ENCODE data around the gene RAB4B. TPM values are rescaled to one million over a fixed set of nuclear protein-coding genes. Genes with fewer than 3 reads are reported as not detected.

Gene RAB4B
- total RNA-seq, 2 donors from 2014 or later, result 20.4 to 23.3 TPM

DNA sequence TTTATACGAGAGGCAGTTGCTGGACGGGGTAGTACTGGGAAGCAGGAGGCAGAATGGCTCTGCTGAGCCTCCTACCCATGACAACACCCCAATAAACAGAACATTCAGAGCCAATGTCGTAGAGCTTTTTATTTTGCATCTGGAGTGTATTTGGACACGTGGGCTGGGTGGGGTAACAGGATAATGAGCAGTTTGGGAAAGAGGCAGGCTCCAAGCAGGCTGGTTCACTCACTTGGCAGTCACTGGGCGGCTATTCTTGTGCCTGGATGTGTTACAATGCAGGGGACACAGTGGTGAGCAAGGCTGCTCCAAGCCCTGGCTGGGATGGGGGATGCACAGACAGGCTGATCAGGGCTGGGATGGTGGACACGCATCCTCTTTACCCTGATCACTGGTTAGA is 37.3 kb upstream of the RAB4B start:
- Histone ChIP-seq H3K27me3 (no peaks in the 10 kb centered on the region), H3K4me3 (no peak overlapping the region), H3K9me3 (no peaks in the 10 kb centered on the region), H3K36me3 (replicated peaks in 1 of 2; ENCODE audit: insufficient read depth in 1 of 2, low read depth in 2 of 2) (peaks cover 0 to 15% of the 10 kb centered on the region in 2 donors), H3K4me1 (peaks cover 5% of the 10 kb centered on the region), H3K27ac (no peak overlapping the region)
- TF ChIP-seq POLR2A (IDR thresholded peaks at IDR 0.05), result no peak
- TF ChIP-seq, protein P1, sequence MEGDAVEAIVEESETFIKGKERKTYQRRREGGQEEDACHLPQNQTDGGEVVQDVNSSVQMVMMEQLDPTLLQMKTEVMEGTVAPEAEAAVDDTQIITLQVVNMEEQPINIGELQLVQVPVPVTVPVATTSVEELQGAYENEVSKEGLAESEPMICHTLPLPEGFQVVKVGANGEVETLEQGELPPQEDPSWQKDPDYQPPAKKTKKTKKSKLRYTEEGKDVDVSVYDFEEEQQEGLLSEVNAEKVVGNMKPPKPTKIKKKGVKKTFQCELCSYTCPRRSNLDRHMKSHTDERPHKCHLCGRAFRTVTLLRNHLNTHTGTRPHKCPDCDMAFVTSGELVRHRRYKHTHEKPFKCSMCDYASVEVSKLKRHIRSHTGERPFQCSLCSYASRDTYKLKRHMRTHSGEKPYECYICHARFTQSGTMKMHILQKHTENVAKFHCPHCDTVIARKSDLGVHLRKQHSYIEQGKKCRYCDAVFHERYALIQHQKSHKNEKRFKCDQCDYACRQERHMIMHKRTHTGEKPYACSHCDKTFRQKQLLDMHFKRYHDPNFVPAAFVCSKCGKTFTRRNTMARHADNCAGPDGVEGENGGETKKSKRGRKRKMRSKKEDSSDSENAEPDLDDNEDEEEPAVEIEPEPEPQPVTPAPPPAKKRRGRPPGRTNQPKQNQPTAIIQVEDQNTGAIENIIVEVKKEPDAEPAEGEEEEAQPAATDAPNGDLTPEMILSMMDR (IDR thresholded peaks at IDR 0.05), result no peak
- 75 to 81% methylated on average over 5 to 6 of the region's 6 CpGs for WGBS, 2 donors
- DNase-seq (no peak), ATAC-seq (no peak)
- intact Hi-C loops (cut with DNase I), result no loop called here

DNA sequence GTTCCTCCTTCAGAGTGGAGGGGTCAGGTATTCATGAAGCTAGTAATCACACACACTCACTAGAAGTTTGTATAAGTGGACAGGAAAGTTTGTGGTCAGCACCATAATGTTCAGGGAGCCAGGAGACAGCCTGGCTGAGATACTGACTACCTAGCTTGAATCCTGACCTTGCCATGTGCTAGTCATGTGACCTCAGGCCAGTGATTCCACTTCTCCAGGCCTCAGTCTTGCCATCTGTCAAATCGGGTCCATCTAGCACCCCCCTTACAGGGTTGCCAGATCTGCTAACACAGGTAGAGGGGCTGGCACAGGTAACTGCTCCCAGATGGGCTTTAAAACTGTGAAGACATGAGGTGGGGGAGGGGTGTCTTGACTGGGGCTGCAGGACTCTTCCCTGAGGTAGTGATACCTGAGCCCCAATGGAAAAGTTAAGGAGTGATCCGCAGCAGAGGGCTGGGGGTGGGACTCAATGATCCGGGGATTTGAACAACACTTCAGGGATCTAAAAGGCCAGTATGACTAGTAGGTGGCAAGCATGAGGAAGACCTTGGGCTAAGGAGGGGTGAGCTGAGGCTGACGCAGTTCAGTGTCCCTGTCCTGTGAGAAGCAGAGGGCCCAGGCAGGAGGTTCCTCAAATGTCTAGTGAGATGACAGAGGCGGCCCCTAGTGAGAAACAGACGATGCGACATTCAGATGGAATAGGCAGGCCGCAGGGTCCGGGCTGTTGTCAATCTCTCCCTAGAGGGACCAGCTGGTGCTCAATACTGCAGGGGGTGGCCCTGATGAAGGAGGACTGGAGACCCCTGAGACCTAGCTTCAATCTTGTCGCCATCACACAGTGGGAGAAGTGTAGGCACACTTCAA is 36.3 kb upstream of the RAB4B start:
- intact Hi-C loops (cut with DNase I), result no loop called here
- TF ChIP-seq, protein P1 (IDR thresholded peaks at IDR 0.05), result no peak
- no peak for TF ChIP-seq POLR2A (IDR thresholded peaks at IDR 0.05)
- Histone ChIP-seq H3K36me3 (replicated peaks in 1 of 2; ENCODE audit: insufficient read depth in 1 of 2, low read depth in 2 of 2) (peaks cover 0 to 14% of the 10 kb centered on the region in 2 donors), H3K4me1 (peaks cover 5% of the 10 kb centered on the region), H3K27me3 (no peaks in the 10 kb centered on the region), H3K27ac (no peak overlapping the region), H3K4me3 (no peak overlapping the region), H3K9me3 (no peaks in the 10 kb centered on the region)
- 74 to 82% methylated on average over 9 of the region's 10 CpGs for WGBS, 2 donors
- no peak for DNase-seq
- ATAC-seq, result peak; percentile 4

DNA sequence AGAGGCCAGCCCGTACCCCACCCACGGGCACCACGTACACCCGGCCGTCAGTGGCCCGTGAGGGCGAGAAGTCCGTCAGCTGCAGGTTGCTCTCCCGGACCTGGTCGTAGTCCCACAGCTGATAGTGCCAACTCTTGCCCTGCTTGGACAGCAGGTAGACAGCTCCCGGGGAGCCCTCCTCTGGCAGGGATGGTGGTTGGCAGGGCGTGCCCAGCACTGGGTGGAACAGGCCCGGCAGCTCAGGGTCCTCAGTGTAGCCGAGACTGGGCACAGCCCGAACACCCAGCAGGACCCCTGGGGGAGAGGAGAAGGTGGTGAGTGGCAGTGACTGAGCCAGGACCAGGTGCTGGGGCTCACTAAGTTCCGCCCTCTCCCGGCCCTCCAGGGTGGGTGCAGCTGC is 35.6 kb upstream of the RAB4B start:
- intact Hi-C loops (cut with DNase I), result no loop called here
- H3K36me3 ChIP-seq (replicated peaks in 1 of 2; ENCODE audit: insufficient read depth in 1 of 2, low read depth in 2 of 2), result peaks cover 0 to 7% of the 10 kb centered on the region in 2 donors
- WGBS, 2 donors, result 50% methylated on average over 17 of the region's 17 CpGs; no CpG with 5 or more reads in 1 of the 2 donors
- no peak for TF ChIP-seq POLR2A (IDR thresholded peaks at IDR 0.05)
- TF ChIP-seq, protein P1 (IDR thresholded peaks at IDR 0.05), result no peak
- H3K27ac ChIP-seq, result no peak overlapping the region
- peak; percentile 7 for ATAC-seq
- H3K27me3 ChIP-seq, result no peaks in the 10 kb centered on the region
- no peaks in the 10 kb centered on the region for H3K9me3 ChIP-seq
- no peak overlapping the region for H3K4me3 ChIP-seq
- peaks cover 5% of the 10 kb centered on the region for H3K4me1 ChIP-seq
- peak in 2 of 4 donors; percentile 36 to 37 for DNase-seq

DNA sequence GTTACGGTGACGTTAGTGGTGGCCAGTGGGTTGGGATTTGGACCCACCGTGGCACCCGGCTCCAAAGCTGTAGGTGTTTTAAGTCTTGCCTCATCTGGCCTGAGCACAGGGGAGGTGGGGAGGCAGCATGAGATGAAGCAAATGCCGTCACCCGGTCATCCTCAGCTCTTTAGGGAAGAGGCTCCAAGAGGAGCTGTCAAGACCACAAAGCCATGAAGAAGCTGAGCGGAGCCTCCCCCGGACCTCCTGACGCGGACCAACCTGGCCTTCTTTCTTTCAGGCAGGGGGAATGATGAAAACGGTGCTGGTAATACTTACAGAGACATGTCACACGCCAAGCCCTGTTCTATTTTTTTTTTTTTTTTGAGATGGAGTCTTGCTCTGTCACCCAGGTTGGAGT is 35.2 kb upstream of the RAB4B start:
- 87 to 91% methylated on average over 12 of the region's 12 CpGs for WGBS, 2 donors
- ATAC-seq (no peak), DNase-seq (no peak)
- no peaks in the 10 kb centered on the region for H3K9me3 ChIP-seq
- peaks cover 0 to 5% of the 10 kb centered on the region in 2 donors for H3K36me3 ChIP-seq (replicated peaks in 1 of 2; ENCODE audit: insufficient read depth in 1 of 2, low read depth in 2 of 2)
- no peak overlapping the region for H3K27ac ChIP-seq
- intact Hi-C loops (cut with DNase I), result no loop called here
- TF ChIP-seq, protein P1 (IDR thresholded peaks at IDR 0.05), result peak in 1 of 7 experiments; percentile 9
- no peak for TF ChIP-seq POLR2A (IDR thresholded peaks at IDR 0.05)
- peaks cover 5% of the 10 kb centered on the region for H3K4me1 ChIP-seq
- H3K4me3 ChIP-seq, result no peak overlapping the region
- no peaks in the 10 kb centered on the region for H3K27me3 ChIP-seq

Data from body of pancreas (tissue), 4 donors.